Amniotic stem cell (primary cell): ENCODE measurements around the gene DOCK11.

Experiments
- DNase-seq: peaks from one replicate; lab custom pipeline; 2025; lab: John Stamatoyannopoulos, UW

DOCK11 gene

DNA sequence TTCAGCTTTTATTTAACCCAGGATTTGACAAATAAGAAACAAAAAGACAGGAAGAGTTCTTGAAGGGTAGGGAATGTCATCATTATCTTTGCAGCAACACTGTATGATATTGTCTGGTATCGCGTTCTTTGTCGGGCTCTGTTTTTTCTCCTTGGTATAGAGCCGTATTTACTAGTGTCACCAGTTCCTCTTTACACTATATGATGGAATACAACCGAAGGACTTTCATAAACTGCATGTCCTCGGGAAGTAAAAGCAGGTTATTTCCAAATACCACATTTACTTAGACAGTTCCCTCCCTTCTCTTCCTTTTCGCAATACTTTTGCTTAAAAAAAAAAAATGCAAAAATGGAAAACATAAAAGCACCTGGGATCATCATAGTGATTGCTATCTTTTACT, 135.2 kb downstream of the DOCK11 start:
- no peak for DNase-seq

- DNase-seq = no peak
Observed at GRCh38 chrX:118631586-118631985, 136.0 kb downstream of the DOCK11 start.

GRCh38 chrX:118632862-118633261, 137.2 kb downstream of the DOCK11 start:
- no peak for DNase-seq

DNA sequence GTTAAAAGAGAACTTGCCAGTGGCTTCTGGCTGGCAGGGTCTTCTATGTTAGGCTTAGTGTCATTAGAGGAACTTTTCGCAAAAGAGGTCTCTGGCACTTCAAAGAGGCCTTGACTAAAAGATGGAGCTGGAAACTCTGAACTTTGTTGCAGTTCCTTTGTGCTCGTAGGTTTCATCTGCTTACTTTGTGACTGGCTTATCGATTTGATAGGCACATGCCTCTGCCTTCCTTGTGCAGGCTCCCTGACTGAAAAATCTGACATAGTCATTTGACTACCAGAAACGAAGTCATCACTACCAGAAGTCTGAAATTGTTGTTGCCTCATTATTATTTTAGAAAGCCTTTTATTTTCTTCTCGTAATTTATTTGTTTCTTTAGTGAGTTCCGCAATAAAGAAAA, 137.9 kb downstream of the DOCK11 start:
- DNase-seq = no peak

DNA sequence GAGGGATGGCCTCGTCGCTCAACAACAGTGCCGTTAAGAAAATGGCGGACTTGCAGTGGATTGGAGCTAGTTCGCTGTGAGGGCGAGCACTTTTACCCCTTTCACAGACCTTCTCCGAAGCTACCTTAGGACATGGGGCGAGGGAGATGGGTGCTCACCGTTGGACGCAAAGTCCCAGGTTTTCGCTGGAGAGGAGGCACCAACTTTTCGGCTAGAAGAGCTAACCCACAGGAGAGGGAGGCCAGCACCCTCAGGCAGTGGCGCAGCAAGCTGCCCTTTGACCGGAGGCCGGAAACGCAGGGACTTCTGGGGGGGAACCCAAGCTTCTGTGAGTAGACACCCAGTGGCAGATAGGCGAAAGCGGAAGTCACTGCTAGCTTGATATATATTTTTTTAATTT, 138.7 kb downstream of the DOCK11 start:
- no peak for DNase-seq

DNA sequence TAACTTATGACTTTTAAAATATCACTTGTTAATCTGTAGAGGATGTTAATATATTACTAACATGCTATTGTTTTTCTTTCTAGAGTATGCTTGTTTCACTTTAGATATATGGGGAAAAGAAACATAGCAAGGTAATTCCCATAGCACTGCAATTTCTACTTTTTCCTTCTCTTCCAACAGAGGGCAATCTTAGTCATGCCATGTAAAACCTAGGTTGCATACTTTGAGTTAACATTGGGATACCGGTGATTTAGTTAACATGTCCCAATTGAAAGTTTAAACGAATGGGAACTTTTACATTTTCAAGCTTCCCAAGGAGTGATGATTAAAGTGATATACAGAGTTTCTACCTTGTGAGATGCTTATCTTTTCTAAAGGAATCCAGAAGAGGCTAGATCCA, 142.4 kb downstream of the DOCK11 start:
- no peak for DNase-seq

DNA sequence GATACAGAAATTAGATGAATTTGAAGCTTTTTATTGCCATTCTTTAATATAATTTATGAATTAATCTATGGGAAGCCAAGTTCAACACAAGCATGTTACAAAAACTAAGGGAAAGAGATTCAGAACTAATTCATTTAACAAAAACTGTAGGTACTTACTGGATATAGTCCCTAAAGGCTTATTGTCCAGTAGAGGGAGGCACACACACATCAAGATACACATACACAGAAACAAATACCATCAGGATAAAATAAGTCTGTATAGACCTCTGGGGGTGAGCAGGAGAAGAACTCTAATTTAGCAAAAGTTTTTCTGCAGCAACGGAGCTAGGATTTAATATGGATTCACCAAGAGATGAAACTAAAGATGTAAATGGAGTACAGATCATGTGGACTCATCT, 148.8 kb downstream of the DOCK11 start:
- peak; percentile 14 for DNase-seq

GRCh38 chrX:118652717-118653116, 157.1 kb downstream of the DOCK11 start:
- DNase-seq = no peak

DNA sequence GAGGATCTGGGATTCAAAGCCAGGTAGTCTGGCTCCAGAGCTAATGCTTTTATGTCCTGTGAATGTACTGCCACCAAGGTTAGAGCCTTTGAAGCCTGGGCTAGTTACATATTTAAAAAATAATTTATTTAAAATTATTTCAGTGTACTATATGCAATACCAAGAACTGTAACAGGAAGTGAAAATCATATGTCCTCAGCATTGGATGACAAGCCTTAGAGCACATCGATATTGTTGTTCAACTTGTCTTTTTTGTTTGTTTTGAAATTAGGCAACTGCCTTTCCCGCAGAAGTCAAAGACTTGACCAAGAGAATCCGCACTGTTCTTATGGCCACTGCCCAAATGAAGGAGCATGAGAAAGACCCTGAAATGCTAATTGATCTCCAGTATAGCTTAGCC, 158.7 kb downstream of the DOCK11 start:
- DNase-seq = no peak

GRCh38 chrX:118655561-118656246, 160.1 kb downstream of the DOCK11 start:
- peak; percentile 30 for DNase-seq

GRCh38 chrX:118657413-118657812, 161.8 kb downstream of the DOCK11 start:
- no peak for DNase-seq

DNA sequence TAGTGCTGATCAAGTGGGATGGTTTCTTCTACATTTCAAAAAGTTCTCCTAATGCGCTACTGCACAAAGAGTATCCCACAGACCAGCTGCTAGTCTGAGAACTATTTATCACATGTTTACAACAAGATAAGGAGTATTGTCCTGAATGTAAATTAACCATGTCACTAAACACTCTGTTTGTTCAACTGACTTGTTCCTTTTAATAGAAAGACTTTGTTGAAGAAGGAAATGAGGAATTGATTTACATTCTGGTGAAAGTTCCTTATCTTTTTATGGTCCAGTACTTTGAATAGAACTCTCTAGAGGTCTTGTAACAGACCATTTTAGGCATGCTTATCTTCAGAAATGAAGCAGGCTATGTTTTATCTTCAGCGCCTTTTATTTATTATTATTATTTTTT, 164.5 kb downstream of the DOCK11 start:
- DNase-seq = no peak

DNA sequence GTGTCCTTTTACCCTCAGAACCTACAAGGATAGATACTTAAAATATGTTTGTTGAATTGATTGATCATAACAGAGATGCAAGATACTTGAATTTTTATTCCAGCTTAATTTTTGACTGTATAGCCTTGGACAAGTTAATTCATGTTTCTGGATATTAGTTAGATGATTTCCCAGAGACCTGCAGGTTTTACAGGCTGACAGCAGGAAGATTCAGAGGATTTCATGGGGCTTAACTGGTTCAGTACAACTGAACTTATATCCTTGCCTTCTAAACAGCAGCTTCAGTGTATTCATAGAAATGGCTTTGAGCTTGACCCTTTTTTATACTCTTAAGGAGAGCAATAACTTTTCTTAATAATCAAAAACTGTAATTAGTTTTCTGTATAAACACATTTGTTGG, 169.6 kb downstream of the DOCK11 start:
- no peak for DNase-seq

- no peak for DNase-seq
Observed at GRCh38 chrX:118666521-118666920, 170.9 kb downstream of the DOCK11 start.

GRCh38 chrX:118669435-118669834, 173.8 kb downstream of the DOCK11 start:
- no peak for DNase-seq

- DNase-seq = no peak
Observed at GRCh38 chrX:118675326-118675965, 179.8 kb downstream of the DOCK11 start.

- DNase-seq = no peak
Observed at GRCh38 chrX:118675966-118676349, 180.3 kb downstream of the DOCK11 start.

DNA sequence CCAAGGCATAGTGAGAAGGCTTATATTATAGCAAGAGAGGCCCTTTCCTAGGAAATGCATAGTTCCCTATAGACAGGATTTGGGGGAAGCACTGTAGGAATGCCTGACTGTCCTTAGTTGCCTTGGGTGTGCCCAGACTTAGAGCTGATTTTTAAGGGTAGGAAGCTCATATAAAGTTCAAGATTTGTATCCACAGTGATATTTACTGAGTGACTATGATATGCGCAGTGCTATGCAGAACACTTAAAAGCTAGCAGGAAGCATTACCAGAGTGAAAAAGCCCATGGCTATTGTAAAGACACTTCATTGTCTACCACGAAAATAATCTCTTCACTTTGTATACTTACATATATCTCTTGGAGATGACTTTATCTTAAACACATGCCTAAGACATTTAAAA, 181.7 kb downstream of the DOCK11 start:
- DNase-seq = no peak

- no peak for DNase-seq
Observed at GRCh38 chrX:118679290-118679689, 183.7 kb downstream of the DOCK11 start.

DNA sequence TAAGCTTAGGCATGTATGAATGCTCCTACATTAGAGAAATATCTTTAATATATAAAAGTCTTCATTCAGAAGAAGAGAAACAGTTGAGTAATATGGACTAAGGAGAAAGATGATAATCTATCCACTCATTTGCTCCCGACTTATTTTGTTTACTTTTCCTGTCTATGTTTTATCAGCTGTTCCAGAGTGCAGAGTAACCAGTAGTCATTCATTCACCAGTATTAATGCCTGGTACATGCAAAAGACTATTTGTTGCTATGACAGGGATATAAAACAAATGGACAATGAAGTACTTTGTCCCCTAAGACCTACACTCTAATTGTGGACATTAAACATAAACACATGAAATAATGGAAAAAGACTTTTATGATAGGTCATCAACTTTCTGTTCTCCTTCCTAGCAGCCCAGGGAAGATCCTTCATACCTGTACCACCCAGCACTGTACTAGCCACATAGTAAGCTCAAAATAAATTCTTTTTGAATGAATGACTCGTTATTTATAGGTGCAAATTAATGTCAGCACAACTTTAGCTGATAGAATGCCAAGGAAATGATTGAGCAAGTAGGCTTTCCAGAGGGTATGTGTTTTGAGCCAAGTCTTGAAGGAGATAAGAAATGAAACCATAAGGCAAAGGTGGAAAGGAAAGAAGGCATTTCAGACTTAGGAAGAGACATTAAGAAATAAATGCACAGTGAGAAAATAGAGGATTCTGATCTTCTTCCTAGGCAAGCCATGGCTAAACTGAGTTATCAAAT, 186.8 kb downstream of the DOCK11 start:
- DNase-seq = no peak

- no peak for DNase-seq
Observed at GRCh38 chrX:118685393-118685792, 189.8 kb downstream of the DOCK11 start.

DNA sequence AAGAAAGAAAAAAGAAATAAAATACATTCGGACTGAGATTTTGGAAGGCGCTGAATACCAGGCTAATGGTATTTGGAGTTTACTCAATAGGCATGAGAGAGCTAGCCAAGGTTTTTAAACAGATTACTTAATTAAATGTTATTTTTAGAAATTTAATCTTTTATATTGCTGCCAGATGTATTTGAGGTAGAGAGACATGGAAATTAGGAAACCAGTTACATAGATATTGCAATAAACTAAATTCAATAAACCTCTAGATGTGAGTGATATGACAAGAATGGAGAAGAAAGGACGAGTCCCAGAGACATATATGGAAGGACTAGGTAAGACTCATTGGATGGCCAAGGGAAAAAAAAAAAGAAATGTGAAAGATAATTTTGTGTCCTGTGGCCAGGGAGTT, 193.3 kb downstream of the DOCK11 start:
- no peak for DNase-seq

- no peak for DNase-seq
Observed at GRCh38 chrX:118693843-118694242, 198.2 kb downstream of the DOCK11 start.
